Activated T-cell treated with anti-CD3 and anti-CD28 coated beads for 1 hour (primary cell): ENCODE data around the gene RGL2.
"Not testable (repeated sequence)": the region's sequence is repeated elsewhere in the genome, so short reads cannot be mapped to it uniquely, and the experiment has no call there.

Source experiments
- DNase-seq: peaks from one replicate; pipeline ENCODE4 v3.0.0-alpha.2; 2020; ENCODE audit warnings: low read depth

The RGL2 gene

DNA sequence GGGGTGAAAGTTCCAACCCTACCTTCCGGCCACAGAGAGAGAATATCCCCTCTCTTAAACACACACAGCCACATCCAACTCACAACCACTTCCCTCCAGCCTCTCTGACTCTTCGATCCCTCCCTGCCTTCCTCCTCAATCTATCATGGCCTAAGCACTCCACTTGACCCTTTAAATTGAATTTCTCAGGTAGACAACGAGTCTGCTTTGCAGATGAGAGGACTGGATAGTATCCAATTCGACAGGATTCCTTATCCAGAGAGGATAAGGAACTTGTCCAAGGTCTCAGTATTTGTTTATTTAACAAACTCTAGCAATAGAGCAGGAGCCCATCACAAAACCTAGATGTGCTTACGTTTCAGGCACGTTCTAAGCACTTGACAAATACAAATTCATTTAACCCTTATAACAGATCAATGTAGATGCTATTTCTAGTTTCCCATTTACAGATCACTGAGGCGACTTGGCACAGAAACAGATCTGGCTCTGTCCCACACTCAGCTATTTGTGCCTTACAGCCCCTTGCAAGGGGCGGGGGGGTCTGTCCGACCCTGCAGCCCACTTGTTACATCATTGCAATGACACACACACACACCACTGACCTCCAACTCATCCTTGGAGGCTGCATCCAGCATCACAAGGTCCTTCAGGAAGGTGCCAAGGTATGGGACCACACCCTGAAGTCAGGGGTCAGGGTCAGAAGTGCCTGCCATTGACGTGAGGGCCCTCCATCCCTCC is 4.5 kb downstream of the RGL2 start:
- DNase-seq: no peak

DNA sequence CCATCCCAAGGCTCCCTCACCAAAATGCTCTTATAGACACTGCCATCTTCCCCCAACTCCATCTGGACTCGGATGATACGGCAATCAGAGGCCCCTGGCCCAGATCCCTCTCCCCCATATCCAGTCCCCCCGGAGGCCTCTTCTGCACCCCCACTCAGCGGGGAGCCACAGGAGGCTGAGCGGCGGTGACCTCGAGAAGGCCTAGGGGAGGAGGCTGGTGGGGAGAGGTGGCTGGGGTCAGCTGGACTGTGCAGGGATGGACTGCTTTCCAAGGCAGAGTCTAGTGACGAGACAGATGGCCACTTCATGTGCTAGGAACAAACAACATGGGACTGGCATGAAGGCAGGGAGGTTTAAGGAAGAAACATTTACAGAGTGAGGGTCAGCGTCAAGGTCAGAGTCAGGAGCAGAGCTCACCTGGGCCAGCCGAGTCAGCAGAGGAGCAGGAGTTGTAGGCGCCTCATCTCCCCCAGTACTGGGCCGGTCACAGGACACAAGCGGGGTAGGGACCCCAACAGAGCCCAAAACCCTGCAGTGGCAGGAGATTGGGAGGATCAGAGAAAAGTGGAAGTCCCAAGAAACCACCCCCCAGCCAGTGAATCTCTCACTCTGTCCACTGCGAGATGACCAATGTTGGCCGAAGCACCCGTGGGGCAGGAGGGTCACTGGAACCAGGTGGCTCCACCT is 5.6 kb downstream of the RGL2 start:
- no peak for DNase-seq

DNA sequence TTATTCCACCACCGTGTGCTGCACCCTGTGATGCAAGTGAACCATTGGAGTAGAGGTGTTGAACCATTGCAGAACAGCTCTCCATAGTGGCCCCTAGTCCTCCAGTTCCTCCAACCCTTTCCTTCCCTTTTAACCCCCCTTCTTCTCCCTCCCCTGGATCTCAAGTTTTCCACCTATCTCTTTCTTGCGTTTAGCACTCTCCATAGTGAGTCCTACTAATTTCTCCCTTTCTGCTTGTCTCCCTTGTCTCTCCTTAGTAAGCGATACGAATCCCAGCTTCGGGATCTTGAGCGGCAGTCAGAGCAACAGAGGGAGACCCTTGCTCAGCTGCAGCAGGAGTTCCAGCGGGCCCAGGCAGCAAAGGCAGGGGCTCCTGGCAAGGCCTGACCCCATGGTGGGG is 8.3 kb downstream of the RGL2 start:
- no peak for DNase-seq

DNA sequence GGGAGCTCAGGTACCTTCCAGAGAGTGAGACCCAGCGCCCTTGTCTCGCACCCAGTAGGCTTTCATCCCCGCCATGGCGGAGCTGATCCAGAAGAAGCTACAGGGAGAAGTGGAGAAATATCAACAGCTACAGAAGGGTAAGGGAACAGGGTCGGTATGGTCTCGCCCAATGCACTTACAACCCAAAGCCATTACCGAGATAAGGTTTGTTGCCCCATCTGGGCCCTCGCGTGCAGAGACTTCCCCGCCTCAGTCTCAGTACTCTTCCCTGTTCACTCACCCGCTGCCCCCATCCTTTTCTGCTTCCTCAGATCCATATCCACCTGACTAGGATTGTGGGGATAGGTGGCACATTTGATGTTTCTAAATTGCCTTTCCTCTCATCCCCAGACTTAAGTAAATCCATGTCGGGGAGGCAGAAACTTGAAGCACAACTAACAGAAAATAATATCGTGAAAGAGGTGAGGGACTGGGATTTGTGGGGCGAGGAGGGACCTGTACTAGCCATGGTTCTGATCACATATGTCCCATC is 8.9 kb downstream of the RGL2 start:
- no peak for DNase-seq

DNA sequence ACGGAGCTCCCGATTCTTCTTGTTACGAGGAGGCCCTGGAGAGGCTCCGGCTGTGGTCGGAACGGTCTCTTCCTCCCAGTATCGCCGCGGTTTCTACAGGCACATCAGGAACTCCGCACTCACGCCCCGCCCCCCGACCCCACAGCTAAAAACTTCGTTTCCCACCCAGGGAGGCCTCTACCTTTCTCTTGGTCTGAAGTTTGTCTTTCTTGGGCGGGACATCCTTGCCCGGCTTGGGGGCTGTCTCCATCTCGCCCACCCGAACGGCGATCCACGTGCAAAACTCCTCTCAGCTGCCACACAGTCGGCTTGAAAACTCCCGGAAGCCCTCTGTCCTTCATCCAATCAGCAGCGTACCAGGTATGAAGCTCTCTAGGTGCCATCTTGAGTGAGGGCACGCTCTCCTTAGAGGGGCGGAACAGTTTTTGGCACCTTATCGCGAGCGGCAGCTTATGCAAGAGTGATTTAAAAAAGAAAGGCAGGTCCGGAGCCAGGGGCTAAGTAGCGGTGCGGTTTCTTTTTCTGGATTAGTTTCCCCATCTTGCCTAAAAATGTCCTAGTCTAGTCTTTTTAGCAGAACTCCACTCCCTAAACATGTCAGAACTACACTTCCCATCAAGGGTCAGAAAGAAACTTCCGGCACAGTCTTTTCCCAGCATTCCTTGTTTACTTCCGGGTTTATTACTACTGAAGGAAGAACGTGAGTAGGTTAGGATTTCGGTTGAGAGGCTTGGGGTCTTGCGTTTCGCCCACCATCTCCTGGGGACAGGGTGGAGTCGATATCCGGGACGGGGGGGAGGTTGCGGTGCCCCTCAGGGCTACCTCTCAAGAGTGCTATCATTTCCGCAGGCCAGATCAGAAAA is 9.6 kb downstream of the RGL2 start, which contains the start of the genes PFDN6 and WDR46:
TSS of gene PFDN6 (plus strand) at position 681 of the 863 bp plus-strand sequence. CDS start 256 bp downstream, outside the sequence.
TSS of gene WDR46 (minus strand) at position 319 of the 863 bp plus-strand sequence. CDS start at position 250, 69 bp downstream.
- DNase-seq: peak; percentile 64

DNA sequence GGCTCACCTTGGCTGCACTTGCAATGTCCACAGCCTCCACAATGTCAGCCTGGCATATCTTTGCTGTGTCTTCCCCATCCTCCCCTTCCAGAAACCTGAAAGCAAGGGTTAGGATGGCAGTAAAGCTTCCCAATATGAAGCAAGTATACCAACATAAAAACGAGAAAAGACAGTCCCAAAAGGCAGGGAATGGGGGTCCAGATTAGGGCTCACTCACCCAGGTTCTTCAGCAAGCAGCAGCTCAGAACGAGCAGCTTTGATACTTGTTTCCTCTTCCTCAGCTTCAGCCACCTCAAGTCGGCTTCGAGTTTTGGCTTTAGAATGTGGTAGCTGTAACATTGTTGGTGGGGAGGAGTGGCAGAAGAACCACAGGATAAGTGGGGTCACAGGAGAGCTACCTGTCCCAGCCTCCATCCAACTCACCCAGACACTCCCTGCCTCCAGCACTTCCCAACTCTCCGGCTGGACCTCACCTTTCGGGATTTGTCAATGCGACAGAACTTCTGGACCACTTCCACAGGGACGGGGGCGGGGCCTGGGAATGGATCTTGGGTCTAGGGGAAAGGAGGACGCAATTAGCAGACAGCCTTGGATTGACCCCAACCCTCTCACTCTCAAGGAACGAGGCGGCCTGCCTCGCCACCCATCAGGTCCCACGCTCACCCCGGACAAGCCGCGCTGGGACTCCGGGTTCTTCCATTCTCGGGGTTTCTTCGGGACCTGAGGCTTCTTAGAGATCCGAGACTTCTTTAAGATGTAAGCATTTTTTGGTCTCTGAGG is 10.4 kb downstream of the RGL2 start:
- no peak for DNase-seq

DNA sequence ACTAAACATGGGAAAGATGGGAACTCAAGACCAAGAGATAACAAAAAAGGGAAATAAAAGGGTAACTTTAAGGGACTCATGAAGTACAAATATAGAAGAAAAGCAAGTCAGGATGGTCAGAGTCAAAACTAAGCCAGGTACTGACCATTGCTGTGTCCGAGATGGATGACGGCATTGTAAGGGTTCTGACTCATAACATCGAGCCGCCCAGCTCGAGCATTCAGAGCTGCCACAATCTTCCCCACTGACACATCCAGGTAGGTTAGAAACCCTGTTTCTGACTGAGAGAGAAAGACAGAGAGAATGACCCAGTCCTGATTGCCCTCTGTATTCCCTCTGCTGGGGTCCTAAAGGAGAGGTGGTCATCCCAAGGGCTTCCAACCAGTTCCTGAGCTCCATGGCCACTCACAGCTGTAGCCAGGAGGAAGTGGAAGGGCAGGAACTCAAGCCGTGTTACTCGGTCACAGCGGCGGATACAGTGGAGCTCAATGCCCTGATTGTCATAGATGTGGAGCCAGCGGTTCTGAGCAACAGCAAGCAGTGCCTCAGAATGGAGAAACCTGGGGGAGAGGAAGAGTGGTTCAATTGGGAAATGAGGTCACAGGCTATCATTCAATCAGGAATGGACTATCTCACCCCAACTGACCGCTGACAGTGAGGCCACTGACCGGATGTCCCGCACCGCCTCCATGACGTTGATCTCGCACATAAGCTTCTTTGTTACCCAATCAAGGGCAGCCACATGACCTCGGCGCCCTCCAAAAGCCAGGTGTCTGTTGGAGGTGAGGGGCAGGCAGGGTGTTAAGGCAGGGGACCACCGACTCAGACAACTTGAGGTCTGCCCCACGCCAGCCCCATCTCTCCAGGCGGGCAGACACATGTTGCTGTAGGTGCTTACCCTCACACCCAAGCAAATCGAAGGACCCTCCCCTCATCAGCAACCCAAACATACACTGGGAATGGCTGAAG is 11.5 kb downstream of the RGL2 start:
- DNase-seq: no peak

DNA sequence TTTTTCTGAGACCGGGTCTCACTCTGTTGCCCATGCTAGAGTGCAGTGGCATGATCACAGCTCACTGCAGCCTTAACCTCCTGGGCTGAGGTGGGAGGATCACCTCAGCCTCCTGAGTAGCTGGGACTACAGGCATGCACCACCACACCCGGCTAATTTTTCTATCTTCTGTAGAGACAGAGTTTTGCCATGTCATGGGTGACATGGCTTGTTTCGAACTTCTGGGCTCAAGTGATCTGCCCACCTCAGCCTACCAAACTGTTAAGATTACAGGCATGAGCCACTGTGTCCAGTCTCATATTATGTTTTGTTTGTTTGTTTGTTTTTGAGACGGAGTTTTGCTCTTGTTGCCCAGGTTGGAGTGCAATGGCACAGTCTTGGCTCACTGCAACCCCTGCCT is 13.5 kb downstream of the RGL2 start:
- DNase-seq: not testable (repeated sequence)

DNA sequence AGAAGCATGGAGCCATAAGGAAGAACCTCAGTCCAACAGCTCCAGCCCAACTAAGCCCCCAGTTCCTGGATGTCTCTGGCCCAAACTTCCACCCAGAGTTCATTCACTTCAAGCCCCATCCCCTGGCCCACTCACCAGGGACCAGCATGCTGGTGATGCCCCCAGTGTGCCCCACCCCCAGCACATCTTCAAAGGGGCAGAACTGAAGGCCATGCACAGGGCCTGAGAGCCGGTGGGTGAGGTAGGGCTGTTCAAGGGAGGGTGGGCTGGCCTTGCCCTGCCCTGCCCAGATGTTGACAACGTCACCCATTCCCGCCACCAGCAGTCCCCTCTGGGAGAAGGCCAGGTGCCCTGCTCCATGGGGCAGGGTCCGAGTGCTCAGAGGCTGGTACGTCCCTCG is 18.2 kb downstream of the RGL2 start:
- DNase-seq: no peak

DNA sequence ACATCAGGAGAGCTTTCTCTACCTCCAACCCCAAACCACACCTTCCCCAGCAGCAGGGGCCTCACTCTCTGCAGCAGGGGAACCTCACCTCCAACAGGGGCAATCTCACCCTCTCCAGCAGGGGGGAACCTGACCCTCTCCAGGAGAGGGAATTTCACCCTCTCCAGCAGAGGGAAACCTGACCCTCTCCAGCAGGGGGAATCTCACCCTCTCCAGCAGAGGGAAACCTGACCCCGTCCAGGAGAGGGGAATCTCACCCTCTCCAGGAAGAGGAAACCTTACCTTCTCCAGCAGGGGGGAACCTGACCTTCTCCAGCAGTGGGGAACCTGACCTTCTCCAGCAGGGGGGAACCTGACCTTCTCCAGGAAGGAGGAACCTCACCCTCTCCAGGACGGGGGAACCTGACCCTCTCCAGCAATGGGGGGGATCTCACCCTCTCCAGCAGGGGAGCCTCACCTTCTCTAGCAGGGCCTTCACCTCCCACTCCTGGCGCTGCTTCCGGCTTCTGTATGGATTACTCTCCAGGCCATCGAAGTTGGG is 18.7 kb downstream of the RGL2 start:
- DNase-seq: no peak

DNA sequence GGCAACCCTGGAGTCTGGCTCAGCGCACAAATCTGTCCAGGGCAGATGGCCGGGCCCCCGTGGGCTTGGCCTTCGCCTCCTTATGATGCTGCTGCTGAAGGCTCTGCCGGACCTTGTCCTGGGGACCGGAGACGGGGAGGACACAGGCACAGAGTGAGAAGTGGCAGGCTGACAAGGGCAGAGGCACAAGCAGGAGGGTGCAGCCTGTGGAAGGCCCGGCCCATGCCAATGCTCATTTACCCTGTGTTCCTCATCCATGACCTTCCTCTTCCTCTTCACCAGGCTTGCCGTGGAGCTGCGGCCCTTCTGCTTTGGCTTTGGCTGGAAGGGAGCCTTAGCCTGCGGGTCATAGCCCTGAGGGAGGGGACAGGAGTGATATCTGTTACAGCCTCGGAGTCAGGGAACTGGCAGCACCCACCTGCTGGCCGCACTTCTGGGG is 19.5 kb downstream of the RGL2 start:
- no peak for DNase-seq

DNA sequence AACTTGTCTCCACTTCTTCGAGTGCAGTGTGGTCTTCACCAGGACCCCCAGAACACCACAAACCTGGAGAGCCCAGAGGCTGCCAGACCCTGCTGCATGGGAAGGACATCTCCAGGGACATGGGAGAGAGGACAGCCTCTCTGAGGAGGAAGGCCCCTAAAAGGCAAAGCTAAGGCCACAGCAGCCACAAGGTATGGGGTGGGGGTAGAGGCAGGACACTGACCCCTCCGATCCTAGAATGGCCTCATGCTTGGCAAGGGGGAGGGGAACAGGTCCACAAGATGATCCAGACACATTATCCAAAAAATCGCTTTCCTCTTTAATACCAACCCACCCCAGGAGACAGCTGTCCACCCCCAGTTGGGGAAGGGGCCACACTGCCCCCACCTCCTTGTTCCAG is 19.9 kb downstream of the RGL2 start:
- no peak for DNase-seq

DNA sequence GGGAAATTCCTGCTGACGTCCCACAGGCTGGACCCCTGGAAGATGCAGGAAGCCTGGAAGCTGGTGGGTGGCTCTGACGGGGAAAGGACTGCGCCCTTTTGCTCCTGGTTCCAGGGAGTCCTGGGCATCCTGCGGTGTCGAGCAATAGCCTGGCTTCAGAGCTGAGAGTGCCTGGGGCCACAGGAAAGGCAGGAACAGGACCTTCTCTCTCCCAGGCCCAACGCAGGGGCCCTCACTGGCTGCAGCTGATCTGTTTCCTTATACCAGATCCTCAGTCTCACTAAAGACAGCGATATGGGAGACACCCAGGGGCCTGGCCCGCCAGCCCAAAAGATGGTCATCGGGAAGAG is 20.4 kb downstream of the RGL2 start:
- DNase-seq: no peak

DNA sequence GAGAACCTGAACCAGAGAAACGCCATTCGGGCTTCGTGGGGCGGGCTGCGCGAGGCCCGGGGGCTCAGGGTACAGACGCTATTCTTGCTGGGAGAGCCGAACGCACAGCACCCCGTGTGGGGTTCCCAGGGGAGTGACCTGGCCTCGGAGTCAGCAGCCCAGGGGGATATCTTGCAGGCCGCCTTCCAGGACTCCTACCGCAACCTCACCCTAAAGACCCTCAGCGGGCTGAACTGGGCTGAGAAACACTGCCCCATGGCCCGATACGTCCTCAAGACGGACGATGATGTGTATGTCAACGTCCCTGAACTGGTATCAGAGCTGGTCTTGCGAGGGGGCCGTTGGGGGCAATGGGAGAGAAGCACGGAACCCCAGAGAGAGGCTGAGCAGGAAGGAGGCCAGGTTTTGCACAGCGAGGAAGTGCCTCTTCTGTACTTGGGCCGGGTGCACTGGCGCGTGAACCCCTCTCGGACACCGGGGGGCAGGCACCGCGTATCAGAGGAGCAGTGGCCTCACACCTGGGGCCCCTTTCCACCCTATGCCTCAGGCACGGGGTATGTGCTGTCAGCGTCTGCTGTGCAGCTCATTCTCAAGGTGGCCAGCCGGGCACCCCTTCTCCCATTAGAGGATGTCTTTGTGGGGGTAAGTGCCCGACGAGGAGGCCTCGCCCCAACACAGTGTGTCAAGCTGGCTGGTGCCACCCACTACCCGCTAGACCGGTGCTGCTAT is 20.9 kb downstream of the RGL2 start:
- no peak for DNase-seq

DNA sequence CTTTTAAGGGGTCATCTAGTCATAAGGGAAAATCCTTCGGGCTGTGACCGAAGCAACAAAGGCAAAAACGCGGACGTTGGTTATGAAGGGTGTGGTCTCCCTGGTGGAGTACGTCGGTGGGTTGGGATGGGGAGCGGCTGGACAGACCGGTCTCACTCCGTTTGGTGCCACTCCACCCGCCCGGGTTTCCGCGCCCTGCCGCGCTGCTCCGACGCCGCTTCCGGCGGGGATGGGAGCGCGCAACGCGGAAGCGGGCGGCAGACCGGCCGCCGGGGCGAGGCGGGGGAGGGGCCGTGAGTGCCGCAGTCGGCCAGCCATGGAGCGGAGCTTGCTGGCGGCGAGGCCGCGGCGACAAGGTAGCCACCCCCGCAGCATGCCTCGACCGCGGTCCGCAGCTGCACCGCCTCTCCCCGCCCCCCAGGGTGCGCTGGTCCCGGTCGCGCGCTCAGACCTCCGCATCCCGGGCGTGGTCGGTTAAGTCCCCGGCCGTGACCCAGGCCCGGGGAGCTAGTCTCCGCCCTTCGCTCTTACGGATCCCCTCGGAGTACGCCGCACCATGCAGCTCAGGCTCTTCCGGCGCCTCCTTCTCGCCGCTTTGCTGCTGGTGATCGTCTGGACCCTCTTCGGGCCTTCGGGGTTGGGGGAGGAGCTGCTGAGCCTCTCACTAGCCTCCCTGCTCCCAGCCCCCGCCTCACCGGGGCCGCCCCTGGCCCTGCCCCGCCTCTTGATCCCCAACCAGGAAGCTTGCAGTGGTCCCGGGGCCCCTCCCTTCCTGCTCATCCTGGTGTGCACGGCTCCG is 21.7 kb downstream of the RGL2 start, which contains the start of gene B3GALT4:
TSS of gene B3GALT4 (plus strand) at position 260 of the 799 bp plus-strand sequence. CDS start at position 557, 297 bp downstream.
- peak; percentile 49 for DNase-seq

DNA sequence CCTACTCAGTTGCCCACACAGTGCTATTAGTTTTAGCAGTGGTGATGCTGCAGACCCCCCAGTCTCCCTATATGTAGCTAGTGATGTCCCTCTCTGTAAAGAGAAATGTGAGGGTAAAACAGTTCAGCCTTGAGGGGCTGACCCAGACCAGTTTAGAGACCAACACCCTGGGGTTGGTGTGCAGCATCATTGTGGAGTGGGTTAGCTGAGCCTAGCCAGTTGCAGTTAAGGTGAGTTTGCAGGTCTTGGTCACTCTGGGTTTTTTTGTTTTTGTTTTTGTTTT is 22.2 kb downstream of the RGL2 start:
- DNase-seq: no peak

DNA sequence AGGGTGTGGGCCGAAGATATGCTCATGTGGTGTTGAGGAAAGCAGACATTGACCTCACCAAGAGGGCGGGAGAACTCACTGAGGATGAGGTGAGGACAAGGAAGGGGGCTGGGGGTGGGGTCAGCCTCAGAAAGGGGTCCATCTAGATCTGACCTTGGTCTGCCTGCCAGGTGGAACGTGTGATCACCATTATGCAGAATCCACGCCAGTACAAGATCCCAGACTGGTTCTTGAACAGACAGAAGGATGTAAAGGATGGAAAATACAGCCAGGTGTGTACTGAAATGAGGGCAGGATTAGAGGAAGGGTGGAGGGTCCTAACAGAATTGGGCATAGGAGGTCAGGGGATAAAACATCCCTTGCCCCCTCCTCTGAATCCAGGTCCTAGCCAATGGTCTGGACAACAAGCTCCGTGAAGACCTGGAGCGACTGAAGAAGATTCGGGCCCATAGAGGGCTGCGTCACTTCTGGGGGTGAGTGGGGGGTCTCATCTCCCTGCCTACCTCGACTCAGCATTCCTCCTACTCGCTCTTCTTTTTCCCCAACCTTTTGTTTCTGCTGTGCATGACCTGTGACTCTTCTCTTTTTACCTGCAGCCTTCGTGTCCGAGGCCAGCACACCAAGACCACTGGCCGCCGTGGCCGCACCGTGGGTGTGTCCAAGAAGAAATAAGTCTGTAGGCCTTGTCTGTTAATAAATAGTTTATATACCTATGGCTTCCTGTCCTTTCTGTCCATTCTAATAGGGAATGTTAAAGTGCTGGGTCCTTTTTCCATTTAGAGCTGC is 22.8 kb downstream of the RGL2 start:
- not testable (repeated sequence) for DNase-seq
